ENCODE measurements around the gene PDE6B.

Gene PDE6B

GRCh38 chr4:648579-649292 lies 23.4 kb downstream of the PDE6B start:
- Histone ChIP-seq H3K9ac (ENCODE audit: low read length) (no peak overlapping the region), H2AFZ (ENCODE audit: low read depth, low read length) (no peak overlapping the region), H3K36me3 (replicated peaks; ENCODE audit: low read depth, low read length) (no peaks in the 10 kb centered on the region), H4K20me1 (ENCODE audit: insufficient read depth, low read length) (no peaks in the 10 kb centered on the region), H3K4me1 (ENCODE audit: low read length) (no peaks in the 10 kb centered on the region), H3K27me3 (ENCODE audit: low read depth, low read length) (no peaks in the 10 kb centered on the region), H3K79me2 (ENCODE audit: low read length) (no peaks in the 10 kb centered on the region), H3K27ac (ENCODE audit: low read length) (no peak overlapping the region), H3K4me3 (ENCODE audit: low read length) (no peak overlapping the region), H3K4me2 (ENCODE audit: low read length) (no peak overlapping the region), H3K9me3 (ENCODE audit: insufficient read depth, low read length) (no peaks in the 10 kb centered on the region; the same call in 1 of the 2 replicates)
- TF ChIP-seq CTCF (IDR thresholded peaks at IDR 0.05; ENCODE audit: low read depth, low read length) (no peak), EZH2phosphoT487 (IDR thresholded peaks at IDR 0.05; ENCODE audit: low read depth) (no peak)

- no peaks in the 10 kb centered on the region for H4K20me1 ChIP-seq (ENCODE audit: insufficient read depth, low read length)
- H3K27ac ChIP-seq (ENCODE audit: low read length) = no peak overlapping the region
- no peaks in the 10 kb centered on the region for H3K79me2 ChIP-seq (ENCODE audit: low read length)
- no peaks in the 10 kb centered on the region for H3K27me3 ChIP-seq (ENCODE audit: low read depth, low read length)
- no peak overlapping the region for H2AFZ ChIP-seq (ENCODE audit: low read depth, low read length)
- no peaks in the 10 kb centered on the region for H3K4me1 ChIP-seq (ENCODE audit: low read length)
- H3K4me3 ChIP-seq (ENCODE audit: low read length) = no peak overlapping the region
- H3K4me2 ChIP-seq (ENCODE audit: low read length) = no peak overlapping the region
- no peaks in the 10 kb centered on the region for H3K36me3 ChIP-seq (replicated peaks; ENCODE audit: low read depth, low read length)
- H3K9me3 ChIP-seq (ENCODE audit: insufficient read depth, low read length) = no peaks in the 10 kb centered on the region; the same call in 1 of the 2 replicates
- TF ChIP-seq EZH2phosphoT487 (IDR thresholded peaks at IDR 0.05; ENCODE audit: low read depth) (no peak), CTCF (IDR thresholded peaks at IDR 0.05; ENCODE audit: low read depth, low read length) (no peak)
- no peak overlapping the region for H3K9ac ChIP-seq (ENCODE audit: low read length)
Measured at GRCh38 chr4:649293-649625, 23.9 kb downstream of the PDE6B start.

GRCh38 chr4:649751-650310 lies 24.5 kb downstream of the PDE6B start:
- Histone ChIP-seq H3K4me3 (ENCODE audit: low read length) (no peak overlapping the region), H3K9me3 (ENCODE audit: insufficient read depth, low read length) (no peaks in the 10 kb centered on the region), H3K79me2 (ENCODE audit: low read length) (no peaks in the 10 kb centered on the region), H3K4me1 (ENCODE audit: low read length) (no peaks in the 10 kb centered on the region), H3K27ac (ENCODE audit: low read length) (no peak overlapping the region), H3K27me3 (ENCODE audit: low read depth, low read length) (no peaks in the 10 kb centered on the region), H2AFZ (ENCODE audit: low read depth, low read length) (no peak overlapping the region), H3K9ac (ENCODE audit: low read length) (no peak overlapping the region), H4K20me1 (ENCODE audit: insufficient read depth, low read length) (no peaks in the 10 kb centered on the region), H3K36me3 (replicated peaks; ENCODE audit: low read depth, low read length) (no peaks in the 10 kb centered on the region), H3K4me2 (ENCODE audit: low read length) (no peak overlapping the region)
- no peak for TF ChIP-seq EZH2phosphoT487 (IDR thresholded peaks at IDR 0.05; ENCODE audit: low read depth)

- H2AFZ ChIP-seq (ENCODE audit: low read depth, low read length) = no peak overlapping the region
- H3K9ac ChIP-seq (ENCODE audit: low read length) = no peak overlapping the region
- H3K4me2 ChIP-seq (ENCODE audit: low read length) = no peak overlapping the region
- H3K79me2 ChIP-seq (ENCODE audit: low read length) = no peaks in the 10 kb centered on the region
- no peaks in the 10 kb centered on the region for H3K9me3 ChIP-seq (ENCODE audit: insufficient read depth, low read length)
- no peaks in the 10 kb centered on the region for H4K20me1 ChIP-seq (ENCODE audit: insufficient read depth, low read length)
- no peaks in the 10 kb centered on the region for H3K27me3 ChIP-seq (ENCODE audit: low read depth, low read length)
- no peaks in the 10 kb centered on the region for H3K4me1 ChIP-seq (ENCODE audit: low read length)
- H3K27ac ChIP-seq (ENCODE audit: low read length) = no peak overlapping the region
- no peak for TF ChIP-seq CTCF (IDR thresholded peaks at IDR 0.05; ENCODE audit: low read depth, low read length)
- TF ChIP-seq EZH2phosphoT487 (IDR thresholded peaks at IDR 0.05; ENCODE audit: low read depth) = no peak
- no peak overlapping the region for H3K4me3 ChIP-seq (ENCODE audit: low read length)
- H3K36me3 ChIP-seq (replicated peaks; ENCODE audit: low read depth, low read length) = no peaks in the 10 kb centered on the region
Measured at GRCh38 chr4:650461-650860, 25.1 kb downstream of the PDE6B start.
